NCI-H2029 treated with DMSO at 0.1 percent for 48 hours (cell line): ENCODE data around the gene DUS1L.

Experiments used
- DNase-seq: peaks from one replicate; lab custom pipeline; 2025; lab: John Stamatoyannopoulos, UW

The DUS1L gene

GRCh38 chr17:82055023-82055964, 10.3 kb downstream of the DUS1L start:
- DNase-seq: no peak

- DNase-seq: no peak
Measured at GRCh38 chr17:82054351-82055022, 11.1 kb downstream of the DUS1L start.

- no peak for DNase-seq
Measured at GRCh38 chr17:82053556-82054263, 11.9 kb downstream of the DUS1L start.

GRCh38 chr17:82053130-82053529, 12.5 kb downstream of the DUS1L start:
- no peak for DNase-seq

- no peak for DNase-seq
Measured at GRCh38 chr17:82052638-82053059, 13.0 kb downstream of the DUS1L start.

GRCh38 chr17:82051776-82052637, 13.6 kb downstream of the DUS1L start, which contains the start of the genes GPS1 and RFNG:
GPS1 (plus strand) TSS chr17:82051898; CDS start chr17:82051932, 34 bp downstream.
RFNG (minus strand) TSS chr17:82051811; CDS start chr17:82051766, 45 bp downstream.
- no peak for DNase-seq

GRCh38 chr17:82050761-82051641, 14.6 kb downstream of the DUS1L start:
- DNase-seq: no peak

- DNase-seq: no peak
Measured at GRCh38 chr17:82050152-82050760, 15.3 kb downstream of the DUS1L start.

GRCh38 chr17:82049521-82049971, 16.1 kb downstream of the DUS1L start:
- DNase-seq: no peak

GRCh38 chr17:82049106-82049505, 16.5 kb downstream of the DUS1L start:
- no peak for DNase-seq

- no peak for DNase-seq
Measured at GRCh38 chr17:82048571-82048971, 17.0 kb downstream of the DUS1L start.

- no peak for DNase-seq
Measured at GRCh38 chr17:82047914-82048570, 17.6 kb downstream of the DUS1L start.

GRCh38 chr17:82047379-82047778, 18.2 kb downstream of the DUS1L start:
- no peak for DNase-seq

- no peak for DNase-seq
Measured at GRCh38 chr17:82046903-82047302, 18.7 kb downstream of the DUS1L start.

GRCh38 chr17:82045936-82046484, 19.6 kb downstream of the DUS1L start:
- no peak for DNase-seq

GRCh38 chr17:82043507-82043906, 22.1 kb downstream of the DUS1L start:
- no peak for DNase-seq

- DNase-seq: no peak
Measured at GRCh38 chr17:82042649-82043048, 23.0 kb downstream of the DUS1L start.

GRCh38 chr17:82041144-82041814, 24.3 kb downstream of the DUS1L start:
- no peak for DNase-seq
